Transverse colon (tissue), 3 donors: ENCODE results near the gene STK32C.

ENCODE experiments used
- CTCF ChIP-seq, 5 experiments: fragments of 200-600 bp in 3 of 5; fragments of 450-650 bp in 2 of 5; sonication (generic) in 3 of 5; IDR thresholded peaks; 1 replicate in 2 of 5; 2 replicates in 3 of 5; pipeline ENCODE4 v1.5.1; 2016 to 2017; ENCODE audit warnings: antibody characterized with exemption in 5 of 5, inconsistent platforms in 3 of 5, mild to moderate bottlenecking in 2 of 5, moderate library complexity in 1 of 5
- EP300 ChIP-seq: sonication (generic); formaldehyde crosslinking; IDR thresholded peaks from one replicate; pipeline ENCODE4 v1.6.1; 2017; ENCODE audit warnings: antibody characterized with exemption, low read depth
- POLR2A ChIP-seq: fragments of 450-650 bp; IDR thresholded peaks from one replicate; pipeline ENCODE4 v1.6.1; 2016; ENCODE audit warnings: antibody characterized with exemption, mild to moderate bottlenecking, moderate library complexity

- TF ChIP-seq CTCF (IDR thresholded peaks at IDR 0.05) (no peak), EP300 (no peak), POLR2A (no peak)
These were observed 10.9 kb downstream of the STK32C start for GRCh38 chr10:132296666-132297443.
